H1 (cell line): ENCODE results near the gene DDOST. TPM values are rescaled to one million over a fixed set of nuclear protein-coding genes. Genes with fewer than 3 reads are reported as not detected.
"Not testable (repeated sequence)": the region's sequence is repeated elsewhere in the genome, so short reads cannot be mapped to it uniquely, and the experiment has no call there.

Source experiments
- CTCF ChIA-PET: fragments of 300-600 bp; sonication (Branson Sonifier 250); formaldehyde crosslinking; loops from one replicate; lab custom pipeline; 2021; ENCODE audit not compliant: partially characterized antibody; lab: Charles Lee
- POLR2A ChIA-PET: fragments of 300-600 bp; sonication (Branson Sonifier 250); formaldehyde crosslinking; loops from one replicate; lab custom pipeline; 2021; ENCODE audit warnings: inconsistent platforms; ENCODE audit not compliant: partially characterized antibody; lab: Charles Lee
- DNase-seq, 2 experiments: peaks; one replicate each; pipeline versions ENCODE4 v3.0.0 to v3.0.0-alpha.2; 2010 to 2022; ENCODE audit warnings: low spot score in 2 of 2, low read depth in 1 of 2, mixed read lengths in 1 of 2
- FAIRE-seq: peaks from 2 replicates; lab custom pipeline; 2011; peaks lifted over from hg19 to GRCh38; lab: Jason Lieb, UNC
- H2AFZ ChIP-seq: 2 replicates; pipeline ENCODE4 v1.8.1; 2012; ENCODE audit warnings: low read length, inconsistent platforms
- H2AK5ac ChIP-seq: 2 replicates; pipeline ENCODE4 v1.6.1; 2013; ENCODE audit warnings: low read depth, low read length
- H2BK120ac ChIP-seq: replicated peaks from 2 replicates; pipeline ENCODE3; 2013; ENCODE audit warnings: low read depth, low read length, inconsistent platforms
- H2BK12ac ChIP-seq: 2 replicates; pipeline ENCODE4 v1.6.1; 2013; ENCODE audit warnings: low read depth, low read length
- H2BK15ac ChIP-seq: 2 replicates; pipeline ENCODE4 v1.6.1; 2013; ENCODE audit warnings: low read length
- H2BK20ac ChIP-seq: 2 replicates; pipeline ENCODE4 v1.6.1; 2013; ENCODE audit warnings: low read length
- H2BK5ac ChIP-seq: 2 replicates; pipeline ENCODE4 v1.6.1; 2013; ENCODE audit warnings: low read depth, low read length
- H3K14ac ChIP-seq: 2 replicates; pipeline ENCODE4 v1.6.1; 2013; ENCODE audit warnings: inconsistent platforms; ENCODE audit not compliant: insufficient read length
- H3K18ac ChIP-seq: 2 replicates; pipeline ENCODE4 v1.6.1; 2013; ENCODE audit warnings: low read length; ENCODE audit errors: extremely low read depth
- H3K23ac ChIP-seq: 2 replicates; pipeline ENCODE4 v1.6.1; 2013; ENCODE audit warnings: inconsistent platforms; ENCODE audit not compliant: insufficient read length
- H3K23me2 ChIP-seq: 2 replicates; pipeline ENCODE4 v1.6.1; 2013; ENCODE audit warnings: low read depth, low read length
- H3K27ac ChIP-seq: 2 replicates; pipeline ENCODE4 v1.6.1; 2011; ENCODE audit warnings: low read depth, low read length, inconsistent platforms
- H3K27me3 ChIP-seq, 4 experiments: replicated peaks in 1 of 4; 1 replicate in 1 of 4; 2 replicates in 3 of 4; pipeline versions ENCODE4 v1.6.1 to v1.8.1; 2011 to 2013; ENCODE audit warnings: low read length in 3 of 4, mild to moderate bottlenecking in 3 of 4, inconsistent platforms in 2 of 4, mixed read lengths in 2 of 4, moderate library complexity in 1 of 4; ENCODE audit not compliant: control insufficient read depth in 3 of 4, insufficient read depth in 3 of 4; ENCODE audit errors: extremely low read depth in 1 of 4
- H3K36me3 ChIP-seq, 4 experiments: 2 replicates each; pipeline versions ENCODE4 v1.6.1 to v1.8.1; 2011 to 2013; ENCODE audit warnings: mild to moderate bottlenecking in 4 of 4, low read length in 3 of 4, moderate library complexity in 2 of 4, control low read depth in 1 of 4, inconsistent platforms in 1 of 4; ENCODE audit not compliant: insufficient read depth in 4 of 4, control insufficient read depth in 2 of 4
- H3K4ac ChIP-seq: replicated peaks from 2 replicates; pipeline ENCODE3; 2013; ENCODE audit warnings: low read length, low read depth, mixed read lengths, inconsistent platforms; ENCODE audit not compliant: insufficient read length
- H3K4me1 ChIP-seq, 4 experiments: replicated peaks in 1 of 4; 1 replicate in 1 of 4; 2 replicates in 3 of 4; pipeline versions ENCODE4 v1.6.1 to v1.8.1; 2011 to 2013; ENCODE audit warnings: low read length in 3 of 4, inconsistent platforms in 2 of 4, mixed read lengths in 1 of 4; ENCODE audit not compliant: insufficient read depth in 4 of 4, control insufficient read depth in 3 of 4
- H3K4me2 ChIP-seq, 2 experiments: 2 replicates each; pipeline versions ENCODE4 v1.6.1 to v1.8.1; 2011 to 2013; ENCODE audit warnings: low read depth in 2 of 2, low read length in 2 of 2, control low read depth in 1 of 2, inconsistent platforms in 1 of 2, mild to moderate bottlenecking in 1 of 2; ENCODE audit not compliant: insufficient read depth in 1 of 2
- H3K4me3 ChIP-seq, 4 experiments: fragments of 200-600, 300-600 bp in 1 of 4; sonication (generic), shearing (Covaris generic), sonication (Bioruptor Twin) in 1 of 4; 2 replicates each; pipeline versions ENCODE4 v1.5.1 to v1.8.1; 2011 to 2016; ENCODE audit warnings: low read length in 4 of 4, low read depth in 3 of 4, control low read depth in 2 of 4, inconsistent platforms in 2 of 4, mild to moderate bottlenecking in 2 of 4, mixed read lengths in 1 of 4, moderate library complexity in 1 of 4; ENCODE audit not compliant: insufficient read depth in 2 of 4; ENCODE audit errors: extremely low read depth in 1 of 4
- H3K56ac ChIP-seq: replicated peaks from 2 replicates; pipeline ENCODE3; 2013; ENCODE audit warnings: low read depth, mild to moderate bottlenecking, mixed read lengths, low read length, inconsistent platforms; ENCODE audit not compliant: insufficient read length
- H3K79me1 ChIP-seq: 2 replicates; pipeline ENCODE4 v1.6.1; 2013; ENCODE audit warnings: low read depth, low read length, control low read depth
- H3K79me2 ChIP-seq, 2 experiments: 2 replicates each; pipeline versions ENCODE4 v1.6.1 to v1.8.1; 2012 to 2013; ENCODE audit warnings: low read length in 2 of 2, mild to moderate bottlenecking in 2 of 2, inconsistent platforms in 1 of 2; ENCODE audit not compliant: insufficient read depth in 2 of 2, control insufficient read depth in 1 of 2
- H3K9ac ChIP-seq, 4 experiments: replicated peaks in 1 of 4; 1 replicate in 1 of 4; 2 replicates in 3 of 4; pipeline versions ENCODE4 v1.6.1 to v1.8.1; 2011 to 2013; ENCODE audit warnings: low read depth in 3 of 4, low read length in 3 of 4, control low read depth in 2 of 4, mild to moderate bottlenecking in 2 of 4, moderate library complexity in 2 of 4, inconsistent platforms in 1 of 4; ENCODE audit errors: extremely low read depth in 1 of 4
- H3K9me3 ChIP-seq, 2 experiments: 2 replicates each; pipeline versions ENCODE4 v1.6.1 to v1.8.1; 2012 to 2013; ENCODE audit warnings: mild to moderate bottlenecking in 2 of 2, moderate library complexity in 2 of 2, control low read depth in 1 of 2, inconsistent platforms in 1 of 2, low read depth in 1 of 2, low read length in 1 of 2, mixed read lengths in 1 of 2; ENCODE audit not compliant: insufficient read depth in 2 of 2
- H4K20me1 ChIP-seq, 2 experiments: replicated peaks in 1 of 2; 2 replicates each; pipeline versions ENCODE3 to v1.8.1; 2011 to 2013; ENCODE audit warnings: inconsistent platforms in 2 of 2, low read length in 2 of 2, mild to moderate bottlenecking in 1 of 2; ENCODE audit not compliant: insufficient read depth in 2 of 2, control insufficient read depth in 1 of 2
- H4K5ac ChIP-seq: 2 replicates; pipeline ENCODE4 v1.6.1; 2013; ENCODE audit warnings: low read length, low read depth, mixed read lengths, inconsistent platforms; ENCODE audit not compliant: insufficient read length
- H4K8ac ChIP-seq: 2 replicates; pipeline ENCODE4 v1.8.0; 2013; ENCODE audit warnings: mild to moderate bottlenecking, moderate library complexity, low read length, inconsistent platforms; ENCODE audit not compliant: insufficient read depth; ENCODE audit errors: extremely low read depth
- H4K91ac ChIP-seq: replicated peaks from 2 replicates; pipeline ENCODE3; 2013; ENCODE audit warnings: low read length, mixed read lengths, inconsistent platforms; ENCODE audit not compliant: insufficient read length
- WGBS, 2 experiments: shearing (Covaris generic) in 1 of 2; methylation state at CpG; one replicate each; pipeline versions ENCODE4 v1.1.6 to v1.1.7; 2013 to 2015; ENCODE audit warnings: low lambda C conversion rate in 2 of 2, mixed read lengths in 2 of 2, inconsistent platforms in 1 of 2, low coverage in 1 of 2, missing lambda C conversion rate in 1 of 2; ENCODE audit not compliant: insufficient replicate concordance in 2 of 2, insufficient coverage in 1 of 2, insufficient read length in 1 of 2; ENCODE audit errors: extremely low coverage in 1 of 2, missing lambda C conversion rate in 1 of 2; 5-methylcytosine and 5-hydroxymethylcytosine counted together
- polyA plus RNA-seq, 7 experiments: library from polyadenylated mRNA; depleted of rRNA in 3 of 7; stranded (reverse) in 5 of 7; unstranded in 2 of 7; fragments of >200 nt in 5 of 7; fragments of 200-250 nt in 2 of 7; gene quantifications; 1 replicate in 5 of 7; 2 replicates in 1 of 7; 4 replicates in 1 of 7; pipeline versions ENCODE4 v1.2.1 to v1.2.3, GENCODE V29; 2011 to 2013; ENCODE audit warnings: missing spikeins in 2 of 7, mixed read lengths in 2 of 7
- total RNA-seq: library from RNA; stranded (reverse); fragmentation: NEBNext Ultra II Directional; extraction: Animal tissue kit (Norgen Biotek cat#: 25700); gene quantifications from 2 replicates; pipeline ENCODE4 v1.2.1, GENCODE V29; 2021

DDOST gene
- total and polyA plus RNA-seq, 2 of the 8 experiments (the other 6 are each of a cell fraction or from before 2014, with no cell fraction given) = 253 to 336 TPM

DNA sequence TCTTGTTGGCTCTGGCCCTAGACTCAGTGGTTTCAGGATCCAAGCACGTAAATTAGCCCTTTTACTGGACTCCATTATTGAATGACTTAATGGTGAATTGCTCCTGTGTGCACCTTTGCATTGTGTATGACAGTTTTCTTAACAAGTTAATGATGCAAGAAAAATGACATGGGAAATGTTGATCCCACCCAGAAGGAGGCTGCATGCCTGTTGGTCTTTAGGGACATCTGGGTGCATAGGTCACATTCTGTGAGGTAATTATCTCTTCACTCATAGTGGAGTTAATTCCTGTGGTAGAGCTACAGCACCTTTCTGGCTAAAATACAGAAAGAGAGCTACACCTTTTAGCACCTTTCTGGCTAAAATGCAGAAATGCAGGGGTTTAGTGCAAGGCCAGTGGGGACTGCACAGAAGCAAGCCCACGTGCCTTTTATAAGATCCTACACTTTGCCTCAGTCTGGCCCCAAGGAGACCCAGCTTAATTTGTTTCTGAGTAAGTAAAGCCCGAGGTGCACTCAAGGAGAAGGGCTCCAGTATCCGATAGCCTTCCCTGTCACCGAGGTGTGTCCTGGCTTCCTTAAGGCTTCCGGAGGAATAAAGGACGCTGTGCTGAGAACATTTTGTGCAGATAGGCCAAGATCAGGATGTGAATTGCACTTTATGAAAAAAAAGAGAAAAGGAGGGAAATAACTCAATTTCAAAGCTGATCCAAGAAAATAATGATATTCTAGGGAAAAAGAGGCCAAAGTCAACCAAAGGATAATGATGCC lies 54.2 kb downstream of the DDOST start:
- H3K79me2 ChIP-seq, H4K8ac ChIP-seq, H2BK12ac ChIP-seq, H3K23me2 ChIP-seq, H2BK5ac ChIP-seq, H3K4me3 ChIP-seq, H3K23ac ChIP-seq, H3K4me1 ChIP-seq, H4K91ac ChIP-seq, H3K56ac ChIP-seq, H3K36me3 ChIP-seq, H3K18ac ChIP-seq, H2AFZ ChIP-seq, H3K79me1 ChIP-seq, H2AK5ac ChIP-seq, DNase-seq, H3K9ac ChIP-seq, H3K4ac ChIP-seq, H3K27ac ChIP-seq, H3K9me3 ChIP-seq, H2BK20ac ChIP-seq, H4K5ac ChIP-seq, H2BK120ac ChIP-seq, H2BK15ac ChIP-seq, FAIRE-seq, H4K20me1 ChIP-seq, H3K27me3 ChIP-seq, H3K14ac ChIP-seq, H3K4me2 ChIP-seq: not testable (repeated sequence)
- CTCF ChIA-PET = interaction anchor here (1.1 to 2.4 kb wide), 4 partner anchors 24 to 35 kb away, joined by 3 to 13 read pairs (median 4); partner anchors contain the start of gene PINK1
- 91% methylated on average over 6 of the region's 7 CpGs; no CpG with 5 or more reads in 1 of the 2 experiments for WGBS, 2 experiments
- POLR2A ChIA-PET = interaction anchor here (0.6 to 0.9 kb wide), 2 partner anchors 10 to 19 kb away, joined by 3 to 4 read pairs; no protein-coding TSS in a partner anchor
